Neural cell (in vitro differentiated cells): ENCODE data around the gene RNF182. TPM values are rescaled to one million over a fixed set of nuclear protein-coding genes. Genes with fewer than 3 reads are reported as not detected.
"Not testable (repeated sequence)": the region's sequence is repeated elsewhere in the genome, so short reads cannot be mapped to it uniquely, and the experiment has no call there.

Experiments used
- H2AFZ ChIP-seq: fragments of 200-600, 300-800 bp; sonication (generic), shearing (Covaris generic); 2 replicates; pipeline ENCODE4 v1.6.0; 2014; ENCODE audit warnings: low read depth, mild to moderate bottlenecking, antibody characterized with exemption, low read length, moderate library complexity
- H3F3A ChIP-seq: fragments of 200-600 bp; shearing (Covaris generic); 2 replicates; pipeline ENCODE4 v1.6.1; 2016; ENCODE audit warnings: mild to moderate bottlenecking, moderate library complexity, mixed read lengths, antibody characterized with exemption, low read length; ENCODE audit not compliant: insufficient read depth, poor library complexity, severe bottlenecking
- H3K27ac ChIP-seq: fragments of 200-600, 300-800 bp; sonication (generic), shearing (Covaris generic); 2 replicates; pipeline ENCODE4 v1.5.1; 2014; ENCODE audit warnings: mild to moderate bottlenecking, low read length, moderate library complexity
- H3K27me3 ChIP-seq: fragments of 300-800, 200-600 bp; sonication (generic), shearing (Covaris generic); 2 replicates; pipeline ENCODE4 v1.6.0; 2014; ENCODE audit warnings: mild to moderate bottlenecking, low read depth, low read length, moderate library complexity; ENCODE audit not compliant: insufficient read depth
- H3K36me3 ChIP-seq: fragments of 300-800, 200-600 bp; sonication (generic), shearing (Covaris generic); 2 replicates; pipeline ENCODE4 v1.5.1; 2014; ENCODE audit warnings: mild to moderate bottlenecking, antibody characterized with exemption, low read length, moderate library complexity; ENCODE audit not compliant: insufficient read depth
- H3K4me2 ChIP-seq: fragments of 300-800, 200-600 bp; sonication (generic), shearing (Covaris generic); 2 replicates; pipeline ENCODE4 v1.6.0; 2014; ENCODE audit warnings: mild to moderate bottlenecking, low read length
- H3K4me3 ChIP-seq: fragments of 300-800, 200-600 bp; sonication (generic), shearing (Covaris generic); 2 replicates; pipeline ENCODE4 v1.5.1; 2014; ENCODE audit warnings: mild to moderate bottlenecking, low read length, moderate library complexity
- H3K79me2 ChIP-seq: fragments of 200-600 bp; shearing (Covaris generic); replicated peaks from 2 replicates; pipeline ENCODE4 v1.6.0; 2014; ENCODE audit warnings: mild to moderate bottlenecking, low read length, moderate library complexity; ENCODE audit not compliant: insufficient read depth
- H3K9ac ChIP-seq: fragments of 300-800, 200-600 bp; sonication (generic), shearing (Covaris generic); 2 replicates; pipeline ENCODE4 v1.6.1; 2016; ENCODE audit warnings: mild to moderate bottlenecking, low read length, mixed read lengths
- H3K9me2 ChIP-seq: fragments of 200-600 bp; shearing (Covaris generic); 2 replicates; pipeline ENCODE4 v1.6.1; 2016; ENCODE audit warnings: mild to moderate bottlenecking, low read length, mixed read lengths; ENCODE audit not compliant: insufficient read depth
- H3K9me3 ChIP-seq: fragments of 200-600, 300-800 bp; sonication (generic), shearing (Covaris generic); 2 replicates; pipeline ENCODE4 v1.6.1; 2016; ENCODE audit warnings: mild to moderate bottlenecking, mixed run types, low read length, moderate library complexity, mixed read lengths
- H4K20me1 ChIP-seq: fragments of 200-600 bp; shearing (Covaris generic); 2 replicates; pipeline ENCODE4 v1.6.1; 2016; ENCODE audit warnings: mild to moderate bottlenecking, mixed run types; ENCODE audit not compliant: insufficient read depth
- CTCF ChIP-seq: fragments of 450-650 bp; IDR thresholded peaks from 2 replicates; pipeline ENCODE4 v1.5.1; 2014; ENCODE audit warnings: antibody characterized with exemption, mild to moderate bottlenecking, moderate library complexity; ENCODE audit not compliant: poor library complexity, severe bottlenecking
- EP300 ChIP-seq: fragments of 450-650 bp; conservative IDR thresholded peaks from 2 replicates; pipeline ENCODE4 v1.6.1; 2014; ENCODE audit warnings: antibody characterized with exemption, mild to moderate bottlenecking, moderate library complexity; ENCODE audit not compliant: poor library complexity, severe bottlenecking
- EZH2 ChIP-seq: fragments of 200-600, 300-800 bp; shearing (Covaris generic), sonication (generic); IDR thresholded peaks from 2 replicates; pipeline ENCODE4 v1.6.1; 2014; ENCODE audit warnings: antibody characterized with exemption, low read length, borderline replicate concordance, mild to moderate bottlenecking; ENCODE audit not compliant: insufficient read depth, poor library complexity, severe bottlenecking
- MXI1 ChIP-seq: fragments of 450-650 bp; conservative IDR thresholded peaks from 2 replicates; pipeline ENCODE4 v1.6.1; 2014; ENCODE audit warnings: antibody characterized with exemption, mild to moderate bottlenecking; ENCODE audit not compliant: poor library complexity, severe bottlenecking
- POLR2AphosphoS5 ChIP-seq: IDR thresholded peaks from 2 replicates; pipeline ENCODE4 v1.6.1; 2012
- RAD21 ChIP-seq: fragments of 450-650 bp; conservative IDR thresholded peaks from 2 replicates; pipeline ENCODE4 v1.6.1; 2014; ENCODE audit warnings: antibody characterized with exemption, mild to moderate bottlenecking, moderate library complexity
- SMC3 ChIP-seq: fragments of 450-650 bp; conservative IDR thresholded peaks from 2 replicates; pipeline ENCODE4 v1.6.1; 2014; ENCODE audit warnings: antibody characterized with exemption, mild to moderate bottlenecking, moderate library complexity; ENCODE audit not compliant: poor library complexity
- TAF1 ChIP-seq: IDR thresholded peaks from 2 replicates; pipeline ENCODE4 v1.6.1; 2012; ENCODE audit warnings: low read depth
- polyA plus RNA-seq: library from polyadenylated mRNA; depleted of rRNA; stranded (reverse); fragments of >200 nt; gene quantifications from 2 replicates; pipeline ENCODE4 v1.2.3, GENCODE V29; 2014
- TF ChIP-seq, protein P1 (sequence below): IDR thresholded peaks from 2 replicates; pipeline ENCODE4 v1.6.1; 2012; ENCODE audit warnings: borderline replicate concordance

RNF182 gene
- polyA plus RNA-seq, 1 donor from 2014 or later = 8.0 TPM

- TF ChIP-seq MXI1 = no peak
- Histone ChIP-seq H3K27ac (no peak overlapping the region), H3K79me2 (no peaks in the 10 kb centered on the region), H3K27me3 (no peaks in the 10 kb centered on the region), H3K9me3 (no peaks in the 10 kb centered on the region), H3K4me3 (no peak overlapping the region), H2AFZ (no peak overlapping the region), H3K9ac (no peak overlapping the region), H3F3A (no peaks in the 10 kb centered on the region), H3K36me3 (no peaks in the 10 kb centered on the region), H3K4me2 (no peak overlapping the region), H3K9me2 (no peaks in the 10 kb centered on the region), H4K20me1 (no peaks in the 10 kb centered on the region)
Measured at GRCh38 chr6:13965582-13966127, 40.9 kb downstream of the RNF182 start.

GRCh38 chr6:13971303-13971702, 46.6 kb downstream of the RNF182 start:
- no peak overlapping the region for H3K4me2 ChIP-seq
- no peaks in the 10 kb centered on the region for H3K9me2 ChIP-seq
- H3K79me2 ChIP-seq = no peaks in the 10 kb centered on the region
- no peak overlapping the region for H3K4me3 ChIP-seq
- H2AFZ ChIP-seq = no peak overlapping the region
- peaks cover 4% of the 10 kb centered on the region for H3K9me3 ChIP-seq
- no peak overlapping the region for H3K27ac ChIP-seq
- H3F3A ChIP-seq = no peaks in the 10 kb centered on the region
- no peaks in the 10 kb centered on the region for H3K36me3 ChIP-seq
- no peak overlapping the region for H3K9ac ChIP-seq
- H4K20me1 ChIP-seq = no peaks in the 10 kb centered on the region
- TF ChIP-seq POLR2AphosphoS5 (no peak), TAF1 (no peak), SMC3 (no peak), MXI1 (no peak), EP300 (no peak), EZH2 (no peak), CTCF (no peak), RAD21 (no peak)
- TF ChIP-seq, protein P1, sequence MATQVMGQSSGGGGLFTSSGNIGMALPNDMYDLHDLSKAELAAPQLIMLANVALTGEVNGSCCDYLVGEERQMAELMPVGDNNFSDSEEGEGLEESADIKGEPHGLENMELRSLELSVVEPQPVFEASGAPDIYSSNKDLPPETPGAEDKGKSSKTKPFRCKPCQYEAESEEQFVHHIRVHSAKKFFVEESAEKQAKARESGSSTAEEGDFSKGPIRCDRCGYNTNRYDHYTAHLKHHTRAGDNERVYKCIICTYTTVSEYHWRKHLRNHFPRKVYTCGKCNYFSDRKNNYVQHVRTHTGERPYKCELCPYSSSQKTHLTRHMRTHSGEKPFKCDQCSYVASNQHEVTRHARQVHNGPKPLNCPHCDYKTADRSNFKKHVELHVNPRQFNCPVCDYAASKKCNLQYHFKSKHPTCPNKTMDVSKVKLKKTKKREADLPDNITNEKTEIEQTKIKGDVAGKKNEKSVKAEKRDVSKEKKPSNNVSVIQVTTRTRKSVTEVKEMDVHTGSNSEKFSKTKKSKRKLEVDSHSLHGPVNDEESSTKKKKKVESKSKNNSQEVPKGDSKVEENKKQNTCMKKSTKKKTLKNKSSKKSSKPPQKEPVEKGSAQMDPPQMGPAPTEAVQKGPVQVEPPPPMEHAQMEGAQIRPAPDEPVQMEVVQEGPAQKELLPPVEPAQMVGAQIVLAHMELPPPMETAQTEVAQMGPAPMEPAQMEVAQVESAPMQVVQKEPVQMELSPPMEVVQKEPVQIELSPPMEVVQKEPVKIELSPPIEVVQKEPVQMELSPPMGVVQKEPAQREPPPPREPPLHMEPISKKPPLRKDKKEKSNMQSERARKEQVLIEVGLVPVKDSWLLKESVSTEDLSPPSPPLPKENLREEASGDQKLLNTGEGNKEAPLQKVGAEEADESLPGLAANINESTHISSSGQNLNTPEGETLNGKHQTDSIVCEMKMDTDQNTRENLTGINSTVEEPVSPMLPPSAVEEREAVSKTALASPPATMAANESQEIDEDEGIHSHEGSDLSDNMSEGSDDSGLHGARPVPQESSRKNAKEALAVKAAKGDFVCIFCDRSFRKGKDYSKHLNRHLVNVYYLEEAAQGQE = no peak
- H3K27me3 ChIP-seq = no peaks in the 10 kb centered on the region

DNA sequence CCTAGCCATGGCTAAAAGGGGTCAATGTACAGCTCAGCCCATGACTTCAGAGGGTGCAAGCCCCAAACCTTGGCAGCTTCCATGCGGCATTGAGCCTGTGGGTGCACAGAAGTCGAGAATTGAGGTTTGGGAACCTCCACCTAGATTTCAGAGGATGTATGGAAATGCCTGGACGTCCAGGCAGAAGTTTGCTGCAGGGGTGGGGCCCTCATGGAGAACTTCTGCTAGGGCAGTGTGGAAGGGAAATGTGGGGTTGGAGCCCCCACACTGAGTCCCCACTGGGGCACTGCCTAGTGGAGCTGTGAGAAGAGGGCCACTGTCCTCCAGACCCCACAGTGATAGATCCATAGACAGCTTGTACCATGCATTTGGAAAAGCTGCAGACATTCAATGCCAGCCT, 47.9 kb downstream of the RNF182 start:
- H2AFZ ChIP-seq, H3K27ac ChIP-seq, H3K36me3 ChIP-seq, H3K79me2 ChIP-seq, H3K4me2 ChIP-seq, H3K9me2 ChIP-seq, H3K4me3 ChIP-seq, H4K20me1 ChIP-seq, H3K9me3 ChIP-seq, H3F3A ChIP-seq, H3K27me3 ChIP-seq, H3K9ac ChIP-seq: not testable (repeated sequence)

DNA sequence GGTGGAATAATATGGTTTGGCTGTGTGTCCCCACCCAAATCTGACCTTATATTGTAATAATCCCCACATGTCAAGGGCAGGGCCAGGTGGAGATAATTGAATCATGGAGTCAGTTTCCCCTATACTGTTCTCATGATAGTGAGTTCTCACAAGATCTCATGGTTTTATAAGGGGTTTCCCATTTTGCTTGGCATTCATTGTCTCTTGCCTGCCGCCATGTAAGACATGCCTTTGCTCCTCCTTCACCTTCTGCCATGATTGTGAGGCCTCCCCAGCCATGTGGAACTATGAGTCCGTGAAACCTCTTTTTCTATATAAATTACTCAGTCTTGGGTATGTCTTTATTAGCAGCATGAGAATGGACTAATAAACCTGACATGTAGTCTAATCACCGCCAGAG, 48.7 kb downstream of the RNF182 start:
- H3K9me3 ChIP-seq, H3K4me3 ChIP-seq, H3K79me2 ChIP-seq, H4K20me1 ChIP-seq, H3K27ac ChIP-seq, H3K9me2 ChIP-seq, H3F3A ChIP-seq, H3K9ac ChIP-seq, H2AFZ ChIP-seq, H3K36me3 ChIP-seq, H3K27me3 ChIP-seq, H3K4me2 ChIP-seq: not testable (repeated sequence)
